GM18498 (cell line): Measurements from ENCODE around the gene ISCA2.

Source experiments
- ATAC-seq: cut with Tn5 transposase; IDR thresholded peaks from one replicate; pipeline ENCODE4 v1.9.1; 2021; ENCODE audit warnings: mild to moderate bottlenecking, moderate library complexity; ENCODE audit not compliant: unreplicated experiment

ISCA2 gene

GRCh38 chr14:74507840-74508239 lies 14.3 kb downstream of the ISCA2 start:
- no peak for ATAC-seq

- ATAC-seq, result no peak
Observed at GRCh38 chr14:74508292-74508731, 14.7 kb downstream of the ISCA2 start.

DNA sequence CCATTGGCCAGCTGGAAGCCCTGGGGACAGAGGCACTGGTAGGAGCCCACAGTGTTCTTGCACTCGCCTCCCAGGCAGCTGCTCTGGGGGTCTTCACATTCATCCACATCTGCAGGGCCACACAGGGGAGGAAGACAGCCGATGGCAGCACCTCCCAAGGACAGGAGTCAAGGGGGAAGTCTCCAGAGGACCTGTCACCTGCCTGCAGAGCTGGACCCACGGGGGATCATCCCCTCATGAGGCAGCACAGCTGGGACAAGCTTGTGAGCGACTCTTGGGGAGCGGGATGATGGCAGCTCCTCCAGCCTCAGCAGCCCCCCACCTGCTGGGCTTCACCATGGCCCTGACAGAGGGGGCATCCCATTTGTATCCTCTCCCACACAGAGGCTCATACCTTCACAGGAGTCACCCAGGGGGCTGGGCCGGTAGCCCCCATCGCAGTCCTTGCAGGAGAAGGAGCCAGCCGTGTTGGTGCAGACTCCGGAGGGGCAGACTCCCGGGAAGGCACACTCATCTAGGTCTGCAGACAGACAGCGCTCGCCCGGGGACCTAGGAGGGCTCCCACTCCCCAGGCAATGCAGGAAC lies 15.4 kb downstream of the ISCA2 start:
- no peak for ATAC-seq

DNA sequence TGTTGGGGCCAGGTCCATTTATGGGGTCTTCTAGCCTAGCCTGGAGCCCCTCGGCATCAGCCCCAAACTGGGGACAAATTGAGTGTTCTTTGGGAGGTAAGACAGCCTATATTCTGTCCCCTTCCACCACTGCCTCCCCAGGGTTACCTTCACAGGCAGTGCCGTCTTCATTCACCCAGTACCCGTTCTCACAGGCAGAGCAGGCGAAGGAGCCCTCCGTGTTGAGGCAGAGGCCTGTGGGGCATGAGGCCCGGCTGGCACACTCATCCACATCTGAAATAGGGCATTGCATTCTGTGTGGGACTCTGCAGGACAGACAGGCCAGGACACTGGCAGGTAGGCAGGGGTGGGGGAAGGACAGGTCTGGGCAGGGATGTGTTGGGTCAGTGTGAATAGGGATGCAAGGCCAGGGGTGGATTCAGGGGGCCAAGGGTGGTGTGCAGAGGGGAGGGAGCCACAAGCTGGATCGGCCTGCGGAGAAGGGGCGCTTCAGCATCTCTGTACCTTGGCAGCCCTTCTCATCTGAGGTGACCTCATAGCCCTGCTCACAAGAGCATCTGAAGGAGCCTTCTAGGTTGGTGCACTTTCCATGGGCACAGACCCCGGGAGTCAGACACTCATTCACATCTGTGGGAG lies 16.1 kb downstream of the ISCA2 start:
- ATAC-seq, result no peak

DNA sequence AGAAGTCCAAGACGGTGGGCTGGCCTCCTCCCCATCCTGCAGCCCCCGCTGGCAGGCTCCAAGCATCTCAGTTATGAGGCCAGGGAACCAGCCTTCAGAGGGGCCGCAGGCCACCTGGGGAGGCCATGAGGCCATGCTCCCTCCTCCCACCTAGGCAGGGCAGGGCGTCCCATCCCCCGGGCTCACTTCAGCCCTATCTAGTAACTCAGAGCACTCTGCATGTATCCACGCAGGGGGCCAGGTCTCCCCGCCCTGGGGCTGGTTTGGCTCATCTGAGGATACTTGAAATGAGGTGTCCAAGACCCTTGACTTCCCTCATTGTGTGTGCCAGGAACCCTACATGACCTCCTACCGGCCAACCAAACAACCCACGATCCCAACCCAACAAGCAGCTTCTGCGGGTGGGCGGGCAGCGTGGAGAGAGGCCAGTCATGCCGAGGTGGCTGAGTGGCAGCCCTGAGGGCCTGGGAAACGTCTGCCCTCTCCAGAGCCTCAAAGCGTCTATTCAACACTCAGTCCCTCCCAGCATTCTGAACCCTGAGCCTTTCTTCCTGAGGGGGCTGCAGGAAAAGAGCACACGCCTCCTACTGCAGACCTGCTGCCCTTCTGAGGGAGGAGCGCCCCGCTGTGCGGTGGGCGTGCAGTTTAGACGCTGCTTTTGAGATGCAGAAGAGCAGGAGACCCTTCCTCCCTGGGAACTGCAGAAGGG lies 16.8 kb downstream of the ISCA2 start:
- no peak for ATAC-seq

DNA sequence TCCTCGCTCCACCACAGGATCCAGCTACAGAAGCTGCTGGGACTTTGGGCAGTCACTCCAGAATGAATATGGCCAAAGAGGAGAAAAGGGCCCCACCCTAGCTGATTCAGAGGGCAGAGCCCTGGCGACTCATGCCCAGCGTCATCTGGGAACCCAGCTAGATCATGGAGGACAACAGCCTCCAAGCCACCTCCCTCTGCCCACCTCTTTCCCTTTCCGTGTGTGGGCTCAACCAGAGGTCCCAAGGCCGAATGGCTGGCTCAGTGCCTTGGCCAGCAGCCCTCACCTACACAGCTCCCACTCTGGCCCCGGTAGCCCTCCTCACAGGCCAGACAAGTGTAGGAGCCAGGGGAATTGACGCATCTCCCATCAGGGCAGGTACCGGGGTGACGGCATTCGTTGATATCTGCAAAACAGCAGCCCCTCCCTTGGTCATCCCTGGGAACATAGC lies 17.4 kb downstream of the ISCA2 start:
- no peak for ATAC-seq

DNA sequence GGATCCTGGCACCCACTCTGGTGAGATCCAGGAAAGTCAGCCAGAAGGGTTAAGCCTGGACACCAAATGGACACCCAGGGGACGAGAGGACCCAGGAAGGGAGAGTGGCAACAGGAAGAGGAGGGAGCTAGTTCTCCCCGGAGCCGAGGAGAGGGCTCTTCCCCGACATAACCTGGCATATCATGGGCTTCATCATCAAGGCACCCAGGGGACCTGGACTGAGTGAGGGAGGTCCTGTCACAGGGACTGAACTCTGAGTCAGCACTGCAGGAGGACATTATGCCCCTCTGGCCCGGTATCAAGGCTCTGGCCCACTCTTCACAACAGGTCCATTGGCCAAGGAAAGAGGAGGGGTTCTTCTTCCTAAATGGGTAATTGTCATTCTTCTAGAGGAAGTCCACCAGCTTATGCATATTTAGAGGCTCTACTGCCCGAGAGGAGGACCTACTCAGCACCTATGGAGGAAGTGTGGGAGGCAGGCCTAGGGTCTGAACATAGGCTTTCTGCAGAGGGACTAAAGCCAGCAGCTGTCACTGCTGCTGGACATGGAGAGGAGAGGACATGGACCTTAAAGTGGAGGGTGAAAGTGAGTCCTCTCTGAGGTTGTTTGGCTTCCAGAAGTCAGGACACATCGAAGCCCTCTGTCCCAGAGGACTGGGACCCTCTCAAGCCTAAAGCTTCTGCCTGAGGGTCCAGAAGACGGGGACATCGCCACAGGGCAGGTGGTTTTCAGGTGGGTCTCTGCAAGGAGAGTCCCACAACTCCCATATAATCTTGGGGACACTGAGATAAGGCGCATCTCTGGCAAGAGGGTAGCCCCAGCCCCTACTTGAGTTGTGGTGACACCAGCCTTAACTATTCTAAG lies 18.6 kb downstream of the ISCA2 start:
- no peak for ATAC-seq

- ATAC-seq, result no peak
Observed at GRCh38 chr14:74514471-74514941, 20.9 kb downstream of the ISCA2 start.

DNA sequence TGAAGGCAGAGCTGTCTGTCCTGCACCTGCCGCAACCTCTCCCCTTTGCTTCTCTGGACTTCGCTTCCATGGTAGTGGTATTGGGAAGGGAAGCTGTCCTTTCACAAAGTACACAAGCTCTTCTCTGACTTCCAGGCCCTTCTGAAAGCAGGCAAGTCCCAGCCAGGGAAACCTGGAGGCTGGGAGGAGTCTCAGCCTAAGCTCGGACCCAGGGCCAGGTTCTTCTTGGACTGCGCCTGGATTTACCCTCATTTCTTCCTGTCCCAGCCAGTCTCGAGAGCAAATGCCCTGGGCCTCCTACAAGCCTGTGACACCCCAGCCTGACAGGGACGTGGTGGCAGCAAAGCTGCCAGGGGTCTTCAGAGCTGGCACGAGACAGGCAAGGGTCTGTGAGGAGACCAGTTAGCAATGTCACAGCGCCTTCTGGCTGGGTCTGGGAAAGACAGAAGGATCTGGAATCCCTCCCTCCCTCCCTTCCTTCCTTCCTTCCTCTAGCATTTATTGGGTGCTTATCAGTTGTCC lies 22.4 kb downstream of the ISCA2 start:
- ATAC-seq, result no peak

GRCh38 chr14:74516451-74517160 lies 23.0 kb downstream of the ISCA2 start:
- no peak for ATAC-seq

- no peak for ATAC-seq
Observed at GRCh38 chr14:74517731-74518130, 24.2 kb downstream of the ISCA2 start.

DNA sequence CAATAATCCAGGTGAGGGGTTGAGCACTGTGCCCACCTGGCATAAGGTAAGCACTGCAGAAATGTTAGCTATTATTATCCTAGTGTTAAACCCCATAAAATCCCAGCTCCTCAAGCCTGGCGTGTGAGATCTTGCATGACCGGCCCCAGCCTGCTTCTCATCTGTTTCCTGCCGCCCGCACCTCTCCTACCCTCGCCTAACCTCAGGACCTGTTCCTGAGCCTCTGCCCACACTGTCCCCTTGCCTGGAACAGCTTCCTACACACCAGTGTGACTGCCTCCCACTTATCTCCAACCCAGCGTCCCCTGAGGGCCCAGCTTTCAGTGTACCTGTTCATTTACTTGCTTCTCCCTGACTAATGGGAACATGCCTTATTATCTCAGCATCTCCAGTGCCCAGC lies 24.7 kb downstream of the ISCA2 start:
- no peak for ATAC-seq

DNA sequence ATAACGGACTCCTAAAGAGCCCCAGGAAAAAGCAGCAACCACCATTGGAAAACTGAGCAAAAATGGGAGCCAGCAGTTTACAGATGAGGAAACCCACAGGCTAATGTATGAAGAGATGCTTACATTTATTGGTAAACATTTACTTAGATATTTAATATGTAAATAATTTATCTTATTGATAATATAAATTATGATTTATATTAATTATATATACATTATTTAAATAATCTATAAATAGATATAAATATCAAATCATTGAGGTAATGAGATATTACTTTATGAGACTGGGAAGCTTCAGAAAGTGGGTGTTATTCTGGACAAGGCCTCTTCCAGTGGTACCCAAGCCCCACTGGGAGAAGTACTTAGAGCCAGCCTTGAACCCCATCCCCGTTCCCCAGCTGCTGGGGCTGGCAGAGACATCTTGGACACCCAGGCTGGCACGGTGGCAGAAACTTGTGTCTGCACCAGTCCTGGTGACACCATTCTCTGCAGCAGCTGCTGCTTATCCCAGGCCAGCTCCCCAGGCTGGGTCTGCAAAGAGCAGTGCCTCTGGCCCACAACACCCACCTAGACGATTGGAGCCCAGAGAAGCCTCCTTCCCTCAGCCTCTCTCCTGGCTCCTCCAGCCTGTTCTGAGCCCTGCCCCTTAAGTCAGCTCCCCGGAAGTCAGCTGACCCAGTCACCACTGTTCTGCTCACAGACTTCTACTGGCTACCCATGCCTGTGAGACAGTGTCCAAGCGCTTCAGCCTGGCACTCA lies 25.9 kb downstream of the ISCA2 start:
- ATAC-seq, result no peak

DNA sequence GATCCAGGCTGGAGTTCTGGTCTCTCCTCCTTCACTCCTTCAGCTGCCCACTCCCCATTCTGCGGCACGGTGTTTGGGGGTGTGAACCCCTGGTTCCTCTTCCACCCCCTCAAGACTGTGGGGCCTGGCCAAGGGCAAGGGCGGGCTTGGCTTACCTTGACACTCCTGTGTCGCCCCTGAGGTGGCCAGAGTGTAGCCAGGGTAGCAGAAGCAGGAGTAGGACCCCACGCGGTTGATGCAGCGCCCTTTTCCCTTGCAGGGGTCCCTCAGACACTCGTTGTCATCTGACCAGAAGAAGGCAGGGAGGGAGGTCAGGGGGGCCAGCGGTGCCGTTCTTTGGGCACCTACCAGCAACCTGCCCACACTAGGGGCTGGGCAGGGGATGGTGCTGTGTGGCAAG lies 28.2 kb downstream of the ISCA2 start:
- ATAC-seq, result no peak

DNA sequence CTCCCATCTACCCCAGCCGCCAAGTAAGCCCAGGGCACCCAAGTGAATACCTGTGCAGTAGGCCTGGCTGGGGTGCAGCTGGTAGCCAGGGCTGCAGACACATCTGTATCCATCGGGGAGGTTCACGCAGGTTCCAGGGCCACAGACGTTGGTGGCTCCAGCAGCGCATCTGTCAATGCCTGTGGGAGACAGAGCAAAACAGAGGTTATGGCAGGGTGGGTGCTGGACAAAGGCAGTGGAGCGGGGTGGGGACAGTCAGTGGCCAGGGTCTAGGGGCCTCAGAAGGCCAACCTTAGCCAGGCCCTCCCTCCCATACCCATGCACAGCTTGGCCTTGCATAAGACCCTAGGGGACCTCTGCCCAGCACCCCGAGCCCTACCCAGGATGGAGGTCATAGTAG lies 29.2 kb downstream of the ISCA2 start:
- no peak for ATAC-seq

GRCh38 chr14:74524076-74524811 lies 30.7 kb downstream of the ISCA2 start:
- no peak for ATAC-seq

DNA sequence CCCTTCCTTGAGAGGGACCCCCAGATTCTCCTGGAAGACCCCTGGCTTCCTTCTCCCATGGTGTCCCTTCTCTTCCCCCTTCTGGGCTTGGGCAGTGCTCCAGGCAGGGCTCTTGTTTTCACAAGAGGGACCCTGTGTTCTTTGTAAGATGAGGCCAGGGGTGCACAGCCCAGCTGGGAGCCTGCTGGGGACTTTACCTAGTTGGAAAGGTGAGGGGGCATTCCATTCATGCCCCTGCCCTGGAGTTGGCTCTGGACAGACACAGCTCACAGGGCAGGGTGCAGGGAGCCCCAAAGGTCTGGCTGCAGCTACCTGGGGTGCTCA lies 31.2 kb downstream of the ISCA2 start:
- no peak for ATAC-seq

DNA sequence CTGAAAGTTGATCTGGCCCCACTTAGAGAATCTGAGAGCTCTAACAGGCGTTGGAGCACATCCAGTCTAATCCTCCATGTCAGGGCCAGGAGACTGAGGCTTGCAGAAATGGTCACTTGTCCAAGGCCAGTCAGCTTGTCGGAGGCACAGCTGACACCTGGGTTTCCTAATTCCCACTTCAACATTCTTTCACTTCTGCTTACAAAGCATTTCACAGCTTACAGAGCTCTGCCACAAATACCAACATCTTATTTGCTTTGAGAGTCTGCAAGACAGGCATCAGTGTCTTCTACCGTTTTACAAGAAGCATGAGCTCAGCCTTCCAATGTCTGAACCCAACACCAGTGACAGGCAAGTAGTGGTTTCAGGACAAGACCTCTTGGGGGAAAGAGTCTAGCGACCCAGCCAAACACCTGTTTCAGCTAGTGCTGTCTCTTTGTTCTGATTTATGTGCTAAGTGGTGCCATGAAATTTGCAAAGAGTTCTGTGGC lies 31.8 kb downstream of the ISCA2 start:
- no peak for ATAC-seq
